Loucy (cell line): ENCODE data around the gene TNFAIP8.

Source experiments
- CTCF ChIP-seq: fragments of 200-600 bp; sonication (generic); conservative IDR thresholded peaks from 2 replicates; pipeline ENCODE4 v1.5.1; 2014; ENCODE audit warnings: mild to moderate bottlenecking, antibody characterized with exemption, low read length
- EZH2phosphoT487 ChIP-seq: fragments of 200-600 bp; IDR thresholded peaks from 2 replicates; pipeline ENCODE4 v1.6.1; 2018; ENCODE audit warnings: antibody characterized with exemption, mild to moderate bottlenecking, moderate library complexity, borderline replicate concordance

- no peak for TF ChIP-seq CTCF
- TF ChIP-seq EZH2phosphoT487 = no peak
Observed at GRCh38 chr5:119354537-119355243, 1.1 kb upstream of the TNFAIP8 start.
